ENCODE results near the gene PTPRU. TPM values are rescaled to one million over a fixed set of nuclear protein-coding genes. Genes with fewer than 3 reads are reported as not detected.

Gene PTPRU
- total and polyA plus RNA-seq, 7 donors: 14.5 to 51.4 (median 25.6) TPM

- Histone ChIP-seq H3K36me3 (ENCODE audit: insufficient read depth in 1 of 2, low read depth in 1 of 2) (no peaks in the 10 kb centered on the region), H3K27ac (no peak overlapping the region), H3K4me3 (no peak overlapping the region), H3K27me3 (ENCODE audit: insufficient read depth in 3 of 3, low read length in 2 of 3) (peaks cover 0 to 47% (median 0%) of the 10 kb centered on the region in 3 donors), H3K4me1 (no peaks in the 10 kb centered on the region), H3K9me3 (no peaks in the 10 kb centered on the region)
- 71 to 77% (median 76%) methylated on average over 6 of the region's 6 CpGs for WGBS, 3 donors
- TF ChIP-seq CTCF (IDR thresholded peaks at IDR 0.05): no peak
- no peak for ATAC-seq
- no peak for DNase-seq
- intact Hi-C loops (cut with DNase I): no loop called here
Observed at GRCh38 chr1:29355375-29355774, 119.1 kb downstream of the PTPRU start.

GRCh38 chr1:29356663-29357062 lies 120.3 kb downstream of the PTPRU start:
- H3K4me1 ChIP-seq: no peaks in the 10 kb centered on the region
- H3K27me3 ChIP-seq (ENCODE audit: insufficient read depth in 3 of 3, low read length in 2 of 3): peaks cover 0 to 44% (median 0%) of the 10 kb centered on the region in 3 donors
- DNase-seq (no peak), ATAC-seq (no peak)
- no peak for TF ChIP-seq CTCF (IDR thresholded peaks at IDR 0.05)
- WGBS, 3 donors: 63 to 69% (median 66%) methylated on average over 14 of the region's 14 CpGs
- no peaks in the 10 kb centered on the region for H3K36me3 ChIP-seq (ENCODE audit: insufficient read depth in 1 of 2, low read depth in 1 of 2)
- H3K27ac ChIP-seq: no peak overlapping the region
- H3K4me3 ChIP-seq: no peak overlapping the region
- intact Hi-C loops (cut with DNase I): no loop called here
- H3K9me3 ChIP-seq: no peaks in the 10 kb centered on the region

- Histone ChIP-seq H3K4me1 (no peaks in the 10 kb centered on the region), H3K27ac (no peak overlapping the region), H3K9me3 (no peaks in the 10 kb centered on the region), H3K27me3 (ENCODE audit: insufficient read depth in 3 of 3, low read length in 2 of 3) (peaks cover 0 to 43% (median 0%) of the 10 kb centered on the region in 3 donors), H3K4me3 (no peak overlapping the region), H3K36me3 (ENCODE audit: insufficient read depth in 1 of 2, low read depth in 1 of 2) (no peaks in the 10 kb centered on the region)
- no peak for DNase-seq
- intact Hi-C loops (cut with DNase I): no loop called here
- WGBS, 3 donors: 62 to 70% (median 68%) methylated on average over 7 of the region's 7 CpGs
- ATAC-seq: no peak
- TF ChIP-seq CTCF (IDR thresholded peaks at IDR 0.05): no peak
Observed at GRCh38 chr1:29357452-29357851, 121.1 kb downstream of the PTPRU start.

GRCh38 chr1:29358183-29358582 lies 121.9 kb downstream of the PTPRU start:
- Histone ChIP-seq H3K4me1 (no peaks in the 10 kb centered on the region), H3K9me3 (no peaks in the 10 kb centered on the region), H3K4me3 (no peak overlapping the region), H3K36me3 (ENCODE audit: insufficient read depth in 1 of 2, low read depth in 1 of 2) (no peaks in the 10 kb centered on the region), H3K27me3 (ENCODE audit: insufficient read depth in 3 of 3, low read length in 2 of 3) (peaks cover 0 to 41% (median 0%) of the 10 kb centered on the region in 3 donors), H3K27ac (no peak overlapping the region)
- WGBS, 3 donors: 87 to 94% (median 87%) methylated on average over 6 of the region's 6 CpGs
- no peak for TF ChIP-seq CTCF (IDR thresholded peaks at IDR 0.05)
- intact Hi-C loops (cut with DNase I): no loop called here
- DNase-seq (no peak), ATAC-seq (no peak)

GRCh38 chr1:29360768-29361167 lies 124.4 kb downstream of the PTPRU start:
- DNase-seq: no peak
- Histone ChIP-seq H3K27ac (no peak overlapping the region), H3K9me3 (no peaks in the 10 kb centered on the region), H3K4me3 (no peak overlapping the region), H3K36me3 (ENCODE audit: insufficient read depth in 1 of 2, low read depth in 1 of 2) (no peaks in the 10 kb centered on the region), H3K4me1 (no peaks in the 10 kb centered on the region), H3K27me3 (ENCODE audit: insufficient read depth in 3 of 3, low read length in 2 of 3) (peaks cover 0 to 25% (median 0%) of the 10 kb centered on the region in 3 donors)
- TF ChIP-seq CTCF (IDR thresholded peaks at IDR 0.05): no peak
- intact Hi-C loops (cut with DNase I): no loop called here
- ATAC-seq: no peak
- 90 to 92% (median 92%) methylated on average over 3 of the region's 3 CpGs for WGBS, 3 donors
